Activated T-cell treated with anti-CD3 and anti-CD28 coated beads, Interleukin-2, amount 50 U/mL, for 1 hour (primary cell): Measurements from ENCODE around the gene YPEL1.
"Not testable (repeated sequence)": the region's sequence is repeated elsewhere in the genome, so short reads cannot be mapped to it uniquely, and the experiment has no call there.

Source experiments
- DNase-seq: peaks from one replicate; pipeline ENCODE4 v3.0.0-alpha.2; 2020

The YPEL1 gene

DNA sequence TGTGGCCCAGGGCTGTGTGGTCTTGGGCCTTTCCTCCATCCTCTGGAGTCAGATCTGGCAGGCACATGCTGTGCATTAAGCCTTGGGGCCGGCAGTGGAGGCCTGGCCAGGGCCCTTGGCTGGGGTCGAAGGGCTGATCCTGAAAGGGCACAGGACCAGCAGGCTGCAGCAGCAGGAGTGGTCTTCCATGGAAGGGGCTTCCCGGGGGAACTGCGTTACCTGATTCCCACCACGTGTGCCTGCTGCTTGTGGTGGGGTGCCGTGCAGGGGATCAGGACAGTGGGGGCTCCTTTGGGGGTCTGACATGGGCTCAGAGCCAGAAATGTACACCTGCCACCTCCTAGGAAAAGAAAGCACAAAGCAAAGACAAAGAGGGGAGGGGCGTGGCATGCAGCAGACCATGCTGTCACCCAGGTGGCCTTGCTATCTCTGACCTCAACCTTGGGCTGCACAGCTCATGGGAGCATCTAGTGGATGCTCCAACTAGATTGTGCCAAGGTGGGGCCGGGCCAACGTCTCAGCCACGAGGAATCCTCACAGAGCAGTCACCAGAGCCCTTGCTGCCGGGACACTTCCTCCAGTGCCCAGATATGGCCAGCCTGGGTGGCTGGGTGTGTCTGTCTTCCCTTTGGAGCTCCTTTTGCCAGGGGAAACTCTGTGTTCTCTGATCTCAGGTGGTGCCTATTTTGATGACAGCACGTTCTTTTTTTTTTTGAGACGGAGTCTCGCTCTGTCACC, 17.9 kb upstream of the YPEL1 start:
- DNase-seq, result no peak

DNA sequence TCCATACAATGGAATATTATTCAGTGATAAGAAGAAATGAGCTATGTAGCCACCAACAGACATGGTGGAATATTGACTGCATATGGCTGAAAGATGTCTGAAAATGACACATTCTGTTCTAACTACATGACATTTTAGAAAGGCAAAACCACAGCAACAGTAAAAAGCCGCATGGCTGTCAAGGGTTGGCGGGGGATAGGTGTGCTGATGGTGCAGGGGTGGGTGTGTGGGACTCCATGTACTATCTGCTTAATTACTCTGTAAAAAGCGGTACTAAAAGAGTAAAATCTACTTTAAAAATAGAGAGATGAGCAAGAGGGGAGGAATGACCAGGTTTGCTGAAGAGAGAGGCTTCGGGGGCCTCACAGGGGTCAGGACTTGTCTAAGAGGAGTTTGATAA, 16.7 kb upstream of the YPEL1 start:
- no peak for DNase-seq

DNA sequence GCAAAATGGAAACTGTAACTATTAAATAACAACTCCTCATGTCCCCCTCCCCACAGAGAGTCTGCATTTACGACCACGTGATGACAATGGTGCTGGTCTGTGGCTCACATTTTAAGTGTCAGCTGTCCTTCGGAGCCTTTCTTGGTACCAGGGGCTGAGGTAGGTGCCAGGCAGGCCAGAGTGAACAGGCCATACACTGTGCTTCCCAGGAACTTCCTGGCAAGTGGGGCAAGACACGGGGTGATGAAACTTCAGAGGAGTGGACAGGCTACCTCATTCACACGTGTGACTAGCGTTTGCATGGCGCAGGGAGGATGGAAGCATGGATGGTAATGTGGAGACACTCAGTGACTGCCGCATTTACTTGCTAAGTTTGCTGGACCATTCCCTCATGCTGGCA, 10.4 kb upstream of the YPEL1 start:
- DNase-seq, result no peak

DNA sequence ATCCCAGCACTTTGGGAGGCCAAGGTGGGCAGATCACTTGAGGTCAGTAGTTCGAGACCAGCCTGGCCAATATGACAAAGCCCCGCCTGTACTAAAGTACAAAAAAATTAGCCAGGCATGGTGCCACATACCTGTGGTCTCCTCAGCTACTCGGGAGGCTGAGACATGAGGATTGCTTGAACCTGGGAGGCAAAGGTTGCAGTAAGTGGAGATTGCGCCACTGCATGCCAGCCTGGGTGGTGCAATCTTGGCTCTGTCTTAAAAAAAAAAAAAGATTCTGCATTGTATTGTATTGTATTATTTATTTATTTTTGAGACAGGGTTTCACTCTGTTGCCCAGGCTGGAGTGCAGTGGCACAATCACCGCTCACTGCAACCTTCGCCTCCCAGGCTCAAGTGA, 9.3 kb upstream of the YPEL1 start:
- not testable (repeated sequence) for DNase-seq

DNA sequence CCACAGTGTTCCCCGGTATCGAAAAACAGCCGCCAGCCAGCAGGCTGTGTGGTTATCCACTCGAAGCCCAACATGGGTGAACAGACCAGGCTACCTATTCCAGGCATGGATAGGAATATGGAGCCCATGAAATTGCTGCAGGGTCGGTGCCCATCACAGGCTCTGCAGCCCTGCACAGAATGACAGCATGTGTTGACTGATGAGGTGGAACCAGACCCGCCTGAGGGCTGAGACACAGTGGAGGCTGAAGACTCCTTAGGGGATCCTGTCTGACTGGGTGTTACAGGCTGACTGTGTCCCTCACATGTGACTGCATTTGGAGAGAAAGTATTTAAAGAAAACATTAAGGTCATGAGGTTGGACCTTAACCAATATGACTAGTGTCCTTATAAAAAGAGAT, 6.2 kb upstream of the YPEL1 start:
- no peak for DNase-seq

DNA sequence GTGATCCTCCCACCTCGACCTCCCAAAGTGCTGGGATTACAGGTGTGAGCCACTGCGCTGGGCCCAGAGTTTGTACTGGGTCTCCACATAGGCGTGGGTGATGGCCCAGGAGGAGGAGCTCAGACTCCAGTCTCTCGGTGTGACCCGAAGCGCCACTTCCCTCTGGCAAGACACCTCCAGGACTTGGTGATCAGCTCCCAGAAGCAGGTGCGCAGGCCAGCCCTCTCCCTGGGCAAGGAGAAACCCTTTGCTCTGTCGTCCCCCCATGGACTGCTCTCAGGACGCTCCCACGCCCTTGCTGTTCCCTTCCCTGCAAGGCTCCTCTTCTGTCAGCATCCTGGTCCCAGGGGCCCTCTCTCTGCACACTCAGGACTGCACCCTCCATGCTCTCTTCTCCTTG, 5.5 kb upstream of the YPEL1 start:
- DNase-seq, result no peak

DNA sequence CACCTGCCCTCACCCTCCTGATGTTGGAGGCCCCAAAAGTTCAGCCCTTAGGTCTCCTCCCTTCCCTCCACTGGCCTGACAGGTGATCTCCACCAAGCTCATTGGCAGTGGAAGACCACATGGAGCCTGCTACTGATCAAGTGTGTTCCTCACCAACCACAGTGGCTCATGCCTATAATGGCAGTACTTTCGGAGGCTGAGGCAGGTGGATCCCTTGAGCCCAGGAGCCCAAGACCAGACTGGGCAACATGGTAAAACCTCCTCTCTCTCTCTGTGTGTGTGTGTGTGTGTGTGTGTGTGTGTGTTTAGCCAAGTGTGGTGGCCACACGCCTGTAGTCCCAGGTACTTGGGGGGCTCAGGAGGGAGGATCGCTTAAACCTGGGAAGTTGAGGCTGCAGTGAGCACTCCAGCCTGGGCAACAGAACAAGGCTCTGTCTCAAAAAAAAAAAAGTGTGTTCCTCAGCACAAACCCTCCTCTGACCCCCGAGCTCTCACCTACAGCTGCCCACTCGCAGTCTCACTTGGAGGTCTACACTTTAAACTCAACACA, 4.3 kb upstream of the YPEL1 start:
- DNase-seq, result no peak

DNA sequence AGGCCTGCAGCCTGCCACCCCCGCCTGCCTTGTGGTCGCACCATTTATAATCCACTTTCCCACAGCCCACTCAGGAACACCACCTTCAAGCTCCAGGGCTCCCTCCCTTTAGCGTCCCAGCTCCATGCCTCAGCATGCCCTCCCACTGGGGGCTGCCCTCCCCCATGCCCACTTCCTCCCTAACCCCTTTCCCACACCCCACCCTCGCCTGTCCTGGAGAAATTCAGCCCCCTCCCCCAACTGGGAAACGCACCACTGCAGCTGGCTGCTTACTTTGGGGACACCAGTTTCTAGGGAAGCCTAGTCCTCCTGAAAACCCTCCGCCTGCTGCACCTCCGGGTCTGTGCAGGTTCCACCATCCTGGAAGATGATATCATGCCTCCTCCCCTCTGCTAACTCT, 3.4 kb upstream of the YPEL1 start:
- DNase-seq, result no peak

DNA sequence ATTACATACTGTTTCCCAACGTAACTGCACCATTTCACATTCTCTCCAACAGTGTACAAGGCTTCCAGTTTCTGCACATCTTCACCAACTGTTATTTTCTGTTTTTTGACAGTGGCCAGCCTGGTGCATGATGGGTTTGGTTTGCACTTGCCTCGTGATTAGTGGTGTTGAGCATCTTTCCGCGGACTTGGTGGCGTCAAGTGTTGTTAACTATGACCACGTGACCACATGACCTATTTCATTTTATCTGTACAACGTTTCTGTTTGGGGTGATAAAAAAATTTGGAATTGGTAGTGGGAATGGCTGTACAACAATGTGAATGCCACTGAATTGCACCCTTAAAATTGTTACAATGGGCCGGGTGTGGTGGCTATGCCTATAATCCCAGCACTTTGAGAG, 2.5 kb upstream of the YPEL1 start:
- DNase-seq, result no peak

DNA sequence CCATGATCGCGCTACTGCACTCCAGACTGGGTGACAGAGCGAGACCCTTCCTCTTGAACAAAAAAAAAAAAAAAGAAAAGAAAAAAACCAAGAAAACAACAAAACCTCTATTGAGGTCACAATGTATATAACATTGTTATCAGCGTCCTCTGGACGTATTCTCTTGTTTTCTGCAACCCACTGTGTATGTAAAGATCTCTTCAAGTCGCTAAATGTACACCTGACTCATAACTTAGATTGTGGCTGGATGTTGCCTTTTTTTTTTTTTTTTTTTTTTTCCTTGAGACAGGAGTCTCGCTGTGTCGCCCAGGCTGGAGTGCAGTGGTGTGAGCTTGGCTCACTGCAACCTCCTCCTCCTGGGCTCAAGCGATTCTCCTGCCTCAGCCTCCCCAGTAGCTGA, 1.4 kb upstream of the YPEL1 start:
- no peak for DNase-seq

DNA sequence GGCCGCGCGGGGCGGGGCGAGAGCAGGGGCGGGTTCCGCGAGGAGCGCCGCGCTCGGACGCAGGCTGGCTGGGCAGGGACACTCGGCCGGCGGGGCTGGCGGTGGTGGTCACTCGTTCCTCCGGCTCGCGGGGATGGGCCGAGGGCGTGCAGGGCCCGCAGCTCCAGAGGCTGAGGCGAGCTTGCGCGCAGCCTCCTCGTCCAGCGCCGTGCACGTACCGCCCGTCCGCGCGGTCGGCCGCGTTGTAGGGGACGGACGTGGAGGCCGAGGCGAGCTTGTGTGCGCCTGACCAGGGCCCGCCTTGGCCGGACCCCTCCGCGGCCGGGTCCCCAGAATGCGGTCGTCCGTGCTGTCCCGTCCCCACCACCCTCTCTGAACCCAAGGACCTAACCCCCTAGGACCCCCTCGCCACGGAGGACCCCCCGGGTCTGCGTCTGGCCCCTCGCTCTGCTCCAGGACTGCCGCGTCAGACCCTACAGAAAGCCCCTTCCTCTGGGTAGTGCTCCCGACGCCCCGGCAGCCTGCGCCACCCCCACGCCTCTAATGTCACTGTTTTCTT, 569 bp upstream of the YPEL1 start:
- no peak for DNase-seq

DNA sequence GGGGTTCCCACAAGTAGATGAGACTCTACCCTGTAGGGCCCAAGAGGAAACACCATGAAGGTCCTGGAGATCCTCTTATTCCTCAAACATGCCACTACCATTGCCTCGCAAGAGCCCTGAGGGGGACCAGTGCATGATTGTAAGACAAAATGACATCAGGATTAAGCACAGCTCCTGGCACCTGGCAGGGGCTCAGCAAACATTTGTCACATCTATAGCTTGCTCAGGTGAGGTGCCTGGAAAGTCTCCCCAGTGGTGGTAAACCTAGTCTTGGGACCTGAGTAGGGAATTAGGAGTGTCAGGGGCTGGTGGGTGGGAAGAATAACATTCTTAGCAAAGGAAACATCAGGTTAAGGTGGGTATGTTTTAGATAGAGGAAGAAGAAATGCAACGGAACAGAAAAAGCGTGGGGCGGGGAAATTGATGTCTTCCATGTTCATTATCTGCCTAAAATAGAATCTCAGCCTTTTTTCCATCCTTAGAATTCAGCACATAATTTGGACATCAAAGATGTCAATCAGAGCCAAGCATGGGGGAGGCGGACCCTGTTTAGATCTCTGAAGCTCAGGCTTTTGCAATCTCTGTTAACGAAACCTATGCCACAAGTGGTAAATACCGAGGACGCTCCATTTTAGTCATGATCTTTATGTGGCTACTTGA, 924 bp downstream of the YPEL1 start:
- no peak for DNase-seq

DNA sequence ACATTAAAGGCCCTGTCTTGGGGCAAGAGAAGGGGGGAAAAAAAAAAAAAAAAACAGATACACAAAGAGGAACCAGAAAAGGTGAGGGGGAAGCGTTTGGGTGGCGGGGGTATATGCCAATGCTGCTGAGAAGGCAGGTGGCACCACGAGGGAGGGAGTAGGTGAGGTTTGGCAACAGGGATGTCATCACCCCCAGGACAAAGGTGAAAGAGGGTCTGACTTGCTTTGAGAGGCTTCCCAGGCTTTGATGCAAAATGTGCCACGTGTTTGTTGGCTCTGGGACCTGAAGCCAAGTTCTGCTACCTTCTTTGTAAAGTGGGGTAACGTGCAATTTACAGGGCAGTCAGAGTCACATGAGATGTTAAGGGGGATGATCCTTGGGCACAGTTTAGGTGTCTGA, 4.1 kb downstream of the YPEL1 start:
- DNase-seq, result no peak

DNA sequence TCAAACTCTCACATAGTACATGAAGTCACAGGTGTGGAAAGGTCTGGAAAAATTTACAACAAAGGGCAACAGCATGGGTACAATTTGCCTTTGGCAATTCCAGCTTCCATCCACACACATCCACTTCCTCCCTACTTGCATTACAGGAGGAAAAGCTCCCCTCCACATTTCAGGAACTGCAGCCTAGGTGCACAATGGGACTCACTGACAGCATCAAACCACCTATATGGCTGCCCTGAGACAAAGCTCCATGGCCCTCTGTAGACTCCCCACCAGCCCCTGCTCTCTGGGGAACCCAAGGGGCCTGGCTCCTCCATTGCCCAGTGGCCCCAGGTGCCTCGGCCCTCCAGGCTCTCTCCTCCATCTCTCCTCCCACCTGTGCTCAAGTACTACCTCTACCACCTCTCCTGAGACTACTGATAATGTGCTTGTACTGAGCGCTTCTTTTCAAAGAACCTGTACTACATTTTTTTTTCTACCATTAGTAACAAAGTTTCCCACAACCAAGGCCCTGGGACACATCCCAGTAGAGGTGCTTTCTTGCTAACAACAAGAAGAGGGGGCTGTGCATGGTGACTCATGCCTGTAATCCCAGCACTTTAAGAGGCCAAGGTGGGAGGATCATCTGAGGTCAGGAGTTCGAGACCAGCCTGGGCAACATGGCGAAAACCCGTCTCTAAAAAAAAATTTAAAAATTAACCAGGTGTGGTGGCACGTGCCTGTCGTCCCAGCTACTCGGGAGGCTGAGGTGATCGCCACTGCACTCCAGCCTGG, 4.9 kb downstream of the YPEL1 start:
- no peak for DNase-seq

DNA sequence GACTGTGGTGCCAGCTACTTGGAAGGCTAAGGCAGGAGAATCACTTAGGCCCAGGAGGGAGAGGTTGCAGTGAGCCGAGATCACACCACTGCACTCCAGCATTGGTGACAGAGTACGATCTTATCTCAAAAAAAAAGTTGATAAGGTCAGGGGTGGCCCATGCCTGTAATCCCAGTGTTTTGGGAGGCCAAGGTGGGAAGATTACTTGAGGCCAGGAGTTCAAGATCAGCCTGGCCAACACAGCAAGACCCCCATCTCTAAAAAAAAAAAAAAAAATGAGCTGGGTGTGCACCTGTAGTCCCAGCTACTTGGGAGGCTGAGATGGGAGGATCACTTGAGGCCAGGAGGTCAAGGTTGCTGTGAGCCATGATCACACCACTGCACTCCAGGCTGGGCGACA, 6.4 kb downstream of the YPEL1 start:
- DNase-seq, result not testable (repeated sequence)

DNA sequence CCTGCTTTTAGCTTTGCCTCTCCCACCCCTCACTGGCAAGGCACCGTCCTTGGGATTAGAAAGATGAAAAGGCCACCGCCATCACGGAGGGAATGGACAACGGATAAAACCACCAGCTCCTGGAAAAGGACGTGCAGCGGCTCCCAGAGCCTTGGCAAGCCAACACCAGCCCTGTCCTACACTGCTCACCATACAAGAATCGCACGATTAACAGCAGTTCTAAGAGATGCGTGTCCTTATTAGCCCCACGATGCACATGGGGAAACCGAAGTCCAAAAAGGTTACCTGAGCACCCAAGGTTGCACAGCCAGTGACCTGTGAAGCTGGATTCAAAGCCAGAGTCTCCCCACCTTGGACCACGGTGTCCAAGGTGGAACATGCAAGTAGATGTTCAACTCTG, 7.3 kb downstream of the YPEL1 start:
- DNase-seq, result no peak

DNA sequence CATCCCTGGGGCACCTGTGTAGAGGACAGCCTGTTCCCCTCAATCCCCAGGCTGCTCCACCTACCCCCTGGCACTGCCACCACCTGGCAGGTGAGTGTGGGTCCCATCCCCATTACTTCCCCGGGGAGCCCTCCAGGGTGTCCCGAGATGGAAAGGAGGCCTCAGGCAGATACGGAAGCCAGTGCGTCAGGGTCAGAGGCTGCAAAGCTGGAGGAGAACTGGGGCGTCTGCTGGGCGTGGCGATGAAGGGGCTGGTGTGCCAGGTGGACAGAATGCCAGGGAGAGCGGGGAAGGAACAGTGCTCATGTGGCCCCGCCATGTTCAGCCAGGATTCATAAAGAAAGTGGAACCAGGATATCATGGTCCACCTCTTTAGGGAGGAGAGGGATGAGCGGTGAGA, 7.8 kb downstream of the YPEL1 start:
- no peak for DNase-seq

DNA sequence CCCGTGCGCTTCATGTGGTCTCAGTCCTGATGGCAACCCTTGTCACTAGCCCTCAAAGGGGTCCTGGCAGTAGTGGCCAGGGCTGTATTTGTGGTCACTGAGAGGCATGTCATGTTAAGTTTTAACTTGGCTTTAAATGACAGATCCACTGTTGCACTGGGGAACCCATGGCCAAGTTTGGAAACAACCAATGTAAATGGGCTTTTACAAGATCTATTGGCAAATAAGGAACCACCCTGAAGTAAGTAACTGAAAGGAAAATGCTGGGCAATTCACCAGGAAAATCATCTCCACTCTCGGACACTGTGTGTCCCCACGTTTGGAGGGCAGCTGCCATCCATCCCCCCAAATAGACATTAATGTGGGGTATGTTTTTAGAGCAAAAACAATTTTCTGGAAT, 8.4 kb downstream of the YPEL1 start:
- no peak for DNase-seq

DNA sequence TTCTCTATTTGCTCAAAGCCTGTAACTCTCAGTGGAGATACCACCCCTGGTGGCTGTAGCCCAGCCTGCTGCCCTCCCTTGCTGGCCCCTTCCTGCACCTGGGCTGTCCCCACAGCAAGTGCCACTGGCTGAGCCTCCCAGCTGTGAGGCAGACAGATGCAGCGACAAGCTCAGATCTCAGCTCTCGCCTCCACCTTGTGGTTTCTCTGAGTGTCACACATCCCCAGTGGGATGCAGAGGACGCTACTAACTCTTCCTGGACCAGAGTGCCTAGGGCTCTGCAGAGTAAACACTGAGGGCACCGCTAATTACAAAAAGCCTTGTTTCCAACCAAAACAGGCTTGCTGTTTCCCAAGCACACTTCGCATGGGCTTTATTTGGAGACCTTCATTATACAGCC, 8.9 kb downstream of the YPEL1 start:
- DNase-seq, result no peak

DNA sequence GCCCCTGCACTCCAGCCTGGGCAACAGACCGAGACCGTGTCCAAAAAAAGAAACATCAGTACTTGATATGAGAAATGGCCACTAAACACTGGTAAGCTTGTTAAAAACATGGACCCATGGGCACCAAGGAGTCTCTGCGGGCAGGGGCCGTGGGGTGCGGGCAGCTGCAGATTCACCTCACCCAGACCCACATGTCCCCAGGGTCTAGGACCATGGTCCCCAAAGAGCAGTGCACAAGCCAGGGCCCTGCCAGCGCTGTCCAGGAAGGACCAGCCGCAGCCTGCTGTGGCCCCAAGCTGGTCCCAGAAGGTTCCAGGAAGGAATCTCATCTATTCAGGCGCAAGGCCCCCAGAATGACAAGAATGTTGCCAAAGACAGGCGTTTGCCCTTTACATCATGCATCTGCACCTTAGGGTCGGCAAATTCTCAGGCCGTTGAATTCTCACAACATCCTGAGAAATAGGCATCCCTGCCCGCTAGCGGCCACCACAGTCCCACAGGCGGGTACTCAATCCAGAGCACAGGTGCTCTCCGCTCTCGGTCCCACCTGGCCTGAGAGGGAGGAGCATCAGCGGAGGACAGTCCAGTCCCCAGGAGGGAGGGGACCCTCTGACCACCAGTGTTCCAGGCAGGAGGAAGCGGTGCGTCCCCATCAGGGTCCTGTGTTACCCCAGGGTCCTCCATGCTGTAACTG, 9.5 kb downstream of the YPEL1 start:
- no peak for DNase-seq

DNA sequence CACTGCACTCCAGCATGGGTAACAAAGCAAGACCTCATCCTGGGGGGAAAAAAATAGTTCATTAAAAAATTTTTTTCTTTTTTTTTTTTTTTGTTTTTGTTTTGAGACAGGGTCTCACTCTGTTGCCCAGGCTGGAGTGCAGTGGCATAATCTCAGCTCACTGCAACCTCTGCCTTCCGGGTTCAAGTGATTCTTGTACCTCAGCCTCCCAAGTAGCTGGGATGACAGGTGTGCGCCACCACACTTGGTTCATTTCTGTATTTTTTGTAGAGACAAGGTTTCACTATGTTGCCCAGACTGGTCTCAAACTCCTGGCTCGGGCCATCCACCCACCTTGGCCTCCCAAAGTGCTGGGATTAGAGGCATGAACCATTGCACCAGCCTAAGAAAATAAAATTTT, 11.1 kb downstream of the YPEL1 start:
- not testable (repeated sequence) for DNase-seq

DNA sequence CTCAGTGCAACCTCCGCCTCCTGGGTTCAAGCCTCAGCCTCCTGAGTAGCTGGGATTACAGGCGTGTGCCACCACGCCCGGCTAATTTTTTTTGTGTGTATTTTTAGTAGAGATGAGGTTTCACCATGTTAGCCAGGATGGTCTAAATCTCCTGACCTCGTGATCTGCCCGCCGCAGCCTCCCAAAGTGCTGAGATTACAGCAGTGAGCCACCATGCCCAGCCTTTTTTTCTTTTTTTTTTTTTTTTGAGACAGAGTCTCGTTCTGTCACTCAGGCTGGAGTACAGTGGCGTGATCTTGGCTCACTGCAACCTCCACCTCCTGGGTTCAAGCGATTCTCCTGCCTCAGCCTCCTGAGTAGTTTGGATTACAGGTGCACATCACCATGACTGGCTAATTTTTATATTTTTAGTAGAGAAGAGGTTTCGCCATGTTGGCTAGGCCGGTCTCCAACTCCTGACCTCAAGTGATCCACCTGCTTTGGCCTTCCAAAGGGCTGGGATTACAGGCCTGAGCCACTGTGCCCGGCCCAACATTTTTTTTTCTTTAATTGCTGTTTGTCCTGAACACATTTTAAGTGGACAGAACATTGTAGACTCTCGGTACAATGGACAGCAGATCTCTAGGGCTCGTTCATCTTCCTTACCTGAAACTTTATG, 14.3 kb downstream of the YPEL1 start:
- not testable (repeated sequence) for DNase-seq
